ENCODE results near the gene SERTAD4. TPM values are rescaled to one million over a fixed set of nuclear protein-coding genes. Genes with fewer than 3 reads are reported as not detected.

SERTAD4 gene
- total and polyA plus RNA-seq, 2 of the 8 experiments (the other 6 are each of a cell fraction or from before 2014, with no cell fraction given) = 0.54 to 3.2 TPM

DNA sequence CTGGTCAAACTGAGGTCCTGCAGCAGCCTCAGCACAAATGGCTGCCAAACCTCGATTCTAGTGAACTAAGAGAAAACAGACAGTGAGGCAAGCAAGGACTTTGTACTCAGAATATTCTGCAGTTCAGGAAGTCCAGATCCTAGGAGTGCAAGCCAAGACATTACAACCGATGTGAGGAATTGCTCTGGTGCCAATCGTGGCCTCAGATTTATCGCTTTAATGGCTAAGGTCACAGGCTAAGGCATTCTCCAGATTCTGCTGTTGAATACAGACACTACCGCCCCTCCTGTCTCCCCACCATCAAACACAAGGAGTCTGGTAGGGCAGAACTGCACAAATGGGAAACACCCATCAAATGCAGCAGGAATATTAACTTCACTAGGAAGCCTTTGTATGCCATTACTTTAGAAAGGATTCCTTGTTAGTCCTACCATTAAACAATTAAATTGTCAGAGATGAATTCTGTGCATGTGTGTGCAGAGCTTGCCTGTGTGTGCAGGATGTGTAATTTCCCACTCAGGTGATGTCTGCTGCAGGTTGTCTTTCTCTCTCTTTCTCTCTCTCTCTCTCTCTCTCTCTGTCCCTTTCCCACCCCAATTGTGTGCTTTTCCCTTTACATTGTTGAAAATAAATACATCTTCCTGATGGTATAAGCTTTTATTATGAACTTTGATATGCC lies 9.2 kb upstream of the SERTAD4 start:
- H3K4me2 ChIP-seq (ENCODE audit: insufficient read depth in 1 of 2, low read depth in 2 of 2, low read length in 2 of 2) = no peak overlapping the region
- H4K91ac ChIP-seq (replicated peaks; ENCODE audit: insufficient read length, low read length) = no peak overlapping the region
- no peaks in the 10 kb centered on the region for H3K79me1 ChIP-seq (ENCODE audit: low read depth, low read length)
- no peak overlapping the region for H4K8ac ChIP-seq (ENCODE audit: extremely low read depth, insufficient read depth, low read length)
- no peaks in the 10 kb centered on the region for H3K9me3 ChIP-seq (ENCODE audit: insufficient read depth in 2 of 2, low read depth in 1 of 2, low read length in 1 of 2)
- DNase-seq (ENCODE audit: low read depth in 1 of 2, low spot score in 2 of 2) = no peak
- no peaks in the 10 kb centered on the region for H4K20me1 ChIP-seq (replicated peaks in 1 of 2; ENCODE audit: control insufficient read depth in 1 of 2, insufficient read depth in 2 of 2, low read length in 2 of 2)
- no peaks in the 10 kb centered on the region; a peak in 1 of 7 replicates for H3K27me3 ChIP-seq (replicated peaks in 1 of 4; ENCODE audit: control insufficient read depth in 3 of 4, extremely low read depth in 1 of 4, insufficient read depth in 3 of 4, low read length in 3 of 4)
- no peaks in the 10 kb centered on the region for H3K79me2 ChIP-seq (ENCODE audit: control insufficient read depth in 1 of 2, insufficient read depth in 2 of 2, low read length in 2 of 2)
- 90% methylated on average over 5 of the region's 5 CpGs; no CpG with 5 or more reads in 1 of the 2 experiments for WGBS, 2 experiments (ENCODE audit: extremely low coverage in 1 of 2, insufficient coverage in 1 of 2, insufficient read length in 1 of 2, insufficient replicate concordance in 2 of 2, low coverage in 1 of 2, low lambda C conversion rate in 2 of 2, missing lambda C conversion rate in 1 of 2)
- peak overlapping the region; percentile 91; the same call in 1 of the 2 replicates for H2AFZ ChIP-seq (ENCODE audit: low read length)
- H3K4me1 ChIP-seq (replicated peaks in 1 of 4; ENCODE audit: control insufficient read depth in 3 of 4, insufficient read depth in 4 of 4, low read length in 3 of 4) = peaks cover 0 to 3% (median 0%) of the 10 kb centered on the region in 4 experiments; a peak in 1 of 7 replicates
- no peak overlapping the region for H2AK5ac ChIP-seq (ENCODE audit: low read depth, low read length)
- H3K4ac ChIP-seq (replicated peaks; ENCODE audit: insufficient read length, low read depth, low read length) = no peak overlapping the region
- no peak overlapping the region for H3K23ac ChIP-seq (ENCODE audit: insufficient read length)
- H2BK15ac ChIP-seq (ENCODE audit: low read length) = no peak overlapping the region
- FAIRE-seq = no peak
- H3K27ac ChIP-seq (ENCODE audit: low read depth, low read length) = no peak overlapping the region
- H3K23me2 ChIP-seq (ENCODE audit: low read depth, low read length) = no peaks in the 10 kb centered on the region
- no peak overlapping the region for H2BK5ac ChIP-seq (ENCODE audit: low read depth, low read length)
- H2BK12ac ChIP-seq (ENCODE audit: low read depth, low read length) = no peak overlapping the region
- H3K9ac ChIP-seq (replicated peaks in 1 of 4; ENCODE audit: extremely low read depth in 1 of 4, low read depth in 3 of 4, low read length in 3 of 4) = no peak overlapping the region
- H3K36me3 ChIP-seq (ENCODE audit: control insufficient read depth in 2 of 4, insufficient read depth in 4 of 4, low read length in 3 of 4) = no peaks in the 10 kb centered on the region
- no peak overlapping the region for H3K56ac ChIP-seq (replicated peaks; ENCODE audit: insufficient read length, low read depth, low read length)
- ChIA-PET CTCF (ENCODE audit: partially characterized antibody) (interaction anchor here (0.8 to 3.1 kb wide), 8 partner anchors 12 to 400 kb away, joined by 3 to 18 read pairs (median 4); no protein-coding TSS in a partner anchor), POLR2A (ENCODE audit: partially characterized antibody) (interaction anchor here (2.4 kb wide), 1 partner anchor 28 kb away, joined by 12 read pairs; no protein-coding TSS in a partner anchor)
- H3K4me3 ChIP-seq (ENCODE audit: extremely low read depth in 1 of 4, insufficient read depth in 2 of 4, low read depth in 3 of 4, low read length in 4 of 4) = no peak overlapping the region
- no peak overlapping the region for H2BK20ac ChIP-seq (ENCODE audit: low read length)
- no peak overlapping the region for H3K18ac ChIP-seq (ENCODE audit: extremely low read depth, low read length)
- no peak overlapping the region for H3K14ac ChIP-seq (ENCODE audit: insufficient read length)
- H2BK120ac ChIP-seq (replicated peaks; ENCODE audit: low read depth, low read length) = no peak overlapping the region
- H4K5ac ChIP-seq (ENCODE audit: insufficient read length, low read depth, low read length) = no peak overlapping the region
- TF ChIP-seq PHF8 (conservative IDR thresholded peaks at IDR 0.05; ENCODE audit: low read depth, low read length) (no peak), SP1 (IDR thresholded peaks at IDR 0.05; ENCODE audit: low read depth, low read length) (no peak), FOSL1 (IDR thresholded peaks at IDR 0.05; ENCODE audit: insufficient read depth, low read depth, low read length) (no peak), RXRA (IDR thresholded peaks at IDR 0.05; ENCODE audit: insufficient read depth, low read depth, low read length) (no peak), RFX5 (IDR thresholded peaks at IDR 0.05; ENCODE audit: borderline replicate concordance, low read depth, low read length) (no peak), POU5F1 (IDR thresholded peaks at IDR 0.05; ENCODE audit: low read depth, low read length) (no peak), JUN (IDR thresholded peaks at IDR 0.05; ENCODE audit: low read depth, low read length) (no peak), KDM5A (IDR thresholded peaks at IDR 0.05; ENCODE audit: low read length) (no peak), BRCA1 (IDR thresholded peaks at IDR 0.05; ENCODE audit: low read depth, low read length) (no peak), RAD21 (IDR thresholded peaks at IDR 0.05 in 1 of 2, conservative IDR thresholded peaks at IDR 0.05 in 1 of 2; ENCODE audit: low read depth in 2 of 2, low read length in 2 of 2) (no peak)

Data from H1 (cell line).